Colonic mucosa (tissue), 4 donors: ENCODE data around the gene HTRA3. TPM values are rescaled to one million over a fixed set of nuclear protein-coding genes. Genes with fewer than 3 reads are reported as not detected.
A peak's percentile ranks its signal among the peaks of the same experiment; 100 is the strongest.

Source experiments
- DNase-seq: peaks from one replicate; pipeline ENCODE4 v3.0.0-alpha.2; 2020
- H3K27ac ChIP-seq: fragments of 200-600 bp; one replicate; pipeline ENCODE4 v1.8.0; 2021
- H3K27me3 ChIP-seq: fragments of 200-600 bp; one replicate; pipeline ENCODE4 v1.8.0; 2021
- H3K36me3 ChIP-seq: fragments of 200-600 bp; one replicate; pipeline ENCODE4 v1.8.0; 2021
- H3K4me1 ChIP-seq: fragments of 200-600 bp; one replicate; pipeline ENCODE4 v1.8.0; 2021; ENCODE audit warnings: mild to moderate bottlenecking
- H3K4me3 ChIP-seq: fragments of 200-600 bp; one replicate; pipeline ENCODE4 v1.8.0; 2021
- H3K9ac ChIP-seq, 2 donors: one replicate each; pipeline ENCODE4 v1.7.0; 2013; ENCODE audit warnings: control low read depth in 2 of 2, low read depth in 2 of 2, low read length in 2 of 2
- H3K9me3 ChIP-seq: fragments of 200-600 bp; one replicate; pipeline ENCODE4 v1.8.0; 2021
- intact Hi-C: fragments of 100-400 bp; cut with DNase I; formaldehyde crosslinking; loops from one replicate; pipeline ENCODE4 v1.14.1; 2022
- total RNA-seq, 2 donors: library from RNA; stranded (reverse); fragmentation: NEBNext Ultra II Directional in 1 of 2; extraction: Animal tissue kit (Norgen Biotek cat#: 25700) in 1 of 2; gene quantifications; one replicate each; pipeline ENCODE4 v1.2.1, GENCODE V29; 2021
- TF ChIP-seq, protein P1 (sequence below): fragments of 200-600 bp; IDR thresholded peaks from one replicate; pipeline ENCODE4 v1.8.0; 2022; ENCODE audit warnings: antibody characterized with exemption, mild to moderate bottlenecking
- donor health status: healthy.
- donor health status: DM: no; HTN: no; CAD: no.
- donor health status: DM: no; HTN: no; CAD: no.

The HTRA3 gene
- total RNA-seq, 2 donors from 2014 or later: 1.3 to 5.0 TPM

DNA sequence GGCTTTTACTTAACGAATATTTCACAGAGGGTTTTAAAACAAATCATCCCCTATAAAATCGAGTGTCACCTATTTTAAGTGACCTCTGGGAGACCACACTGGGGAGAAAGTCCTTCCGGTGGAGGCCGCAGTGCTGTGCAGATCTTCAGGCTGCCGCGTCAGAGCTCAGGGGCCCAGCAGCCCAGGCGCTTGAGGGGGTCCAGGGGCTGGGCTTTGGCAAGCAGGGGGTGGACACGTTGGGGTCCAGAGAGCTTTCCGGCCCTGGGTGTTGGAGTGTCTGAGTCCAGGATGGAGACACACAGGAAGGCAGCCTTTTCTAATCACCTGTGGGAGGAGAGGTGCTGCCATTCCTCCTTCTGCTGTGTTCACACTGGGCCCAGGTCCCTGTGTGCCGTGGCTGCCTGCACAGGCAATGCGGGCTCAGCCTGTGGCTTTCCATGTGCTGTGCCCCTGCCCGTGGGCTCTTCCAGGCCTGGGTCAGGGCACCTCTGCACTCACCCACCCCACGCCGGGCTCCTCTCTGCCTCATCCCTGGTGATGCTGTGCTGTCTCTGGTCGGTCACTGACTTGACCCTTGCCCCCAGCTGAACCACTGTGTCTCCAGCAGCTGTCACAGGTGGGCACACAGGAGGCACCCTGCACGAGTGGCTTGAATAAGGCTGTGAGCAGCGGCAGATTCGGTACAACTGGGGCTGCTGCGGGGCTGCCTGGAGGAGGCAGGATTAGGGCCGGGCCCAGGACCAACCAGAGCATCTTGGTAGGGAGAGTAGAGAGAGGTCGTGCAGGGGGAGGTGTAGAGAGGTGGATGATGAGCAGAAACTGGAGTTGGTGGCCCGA lies 10.0 kb downstream of the HTRA3 start:
- H3K9ac ChIP-seq: no peak overlapping the region
- H3K27ac ChIP-seq: no peak overlapping the region
- no peaks in the 10 kb centered on the region for H3K27me3 ChIP-seq
- no peak overlapping the region for H3K4me3 ChIP-seq
- intact Hi-C loops: no loop called here
- no peaks in the 10 kb centered on the region for H3K36me3 ChIP-seq
- H3K9me3 ChIP-seq: no peaks in the 10 kb centered on the region
- H3K4me1 ChIP-seq: no peaks in the 10 kb centered on the region
- no peak for DNase-seq
- TF ChIP-seq, protein P1, sequence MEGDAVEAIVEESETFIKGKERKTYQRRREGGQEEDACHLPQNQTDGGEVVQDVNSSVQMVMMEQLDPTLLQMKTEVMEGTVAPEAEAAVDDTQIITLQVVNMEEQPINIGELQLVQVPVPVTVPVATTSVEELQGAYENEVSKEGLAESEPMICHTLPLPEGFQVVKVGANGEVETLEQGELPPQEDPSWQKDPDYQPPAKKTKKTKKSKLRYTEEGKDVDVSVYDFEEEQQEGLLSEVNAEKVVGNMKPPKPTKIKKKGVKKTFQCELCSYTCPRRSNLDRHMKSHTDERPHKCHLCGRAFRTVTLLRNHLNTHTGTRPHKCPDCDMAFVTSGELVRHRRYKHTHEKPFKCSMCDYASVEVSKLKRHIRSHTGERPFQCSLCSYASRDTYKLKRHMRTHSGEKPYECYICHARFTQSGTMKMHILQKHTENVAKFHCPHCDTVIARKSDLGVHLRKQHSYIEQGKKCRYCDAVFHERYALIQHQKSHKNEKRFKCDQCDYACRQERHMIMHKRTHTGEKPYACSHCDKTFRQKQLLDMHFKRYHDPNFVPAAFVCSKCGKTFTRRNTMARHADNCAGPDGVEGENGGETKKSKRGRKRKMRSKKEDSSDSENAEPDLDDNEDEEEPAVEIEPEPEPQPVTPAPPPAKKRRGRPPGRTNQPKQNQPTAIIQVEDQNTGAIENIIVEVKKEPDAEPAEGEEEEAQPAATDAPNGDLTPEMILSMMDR: no peak

GRCh38 chr4:8280158-8280875 lies 10.8 kb downstream of the HTRA3 start:
- Histone ChIP-seq H3K27ac (no peak overlapping the region), H3K27me3 (no peaks in the 10 kb centered on the region), H3K9ac (no peak overlapping the region), H3K36me3 (no peaks in the 10 kb centered on the region), H3K4me1 (no peaks in the 10 kb centered on the region), H3K4me3 (no peak overlapping the region), H3K9me3 (no peaks in the 10 kb centered on the region)
- DNase-seq: no peak
- intact Hi-C loops: no loop called here
- TF ChIP-seq, protein P1: no peak

DNA sequence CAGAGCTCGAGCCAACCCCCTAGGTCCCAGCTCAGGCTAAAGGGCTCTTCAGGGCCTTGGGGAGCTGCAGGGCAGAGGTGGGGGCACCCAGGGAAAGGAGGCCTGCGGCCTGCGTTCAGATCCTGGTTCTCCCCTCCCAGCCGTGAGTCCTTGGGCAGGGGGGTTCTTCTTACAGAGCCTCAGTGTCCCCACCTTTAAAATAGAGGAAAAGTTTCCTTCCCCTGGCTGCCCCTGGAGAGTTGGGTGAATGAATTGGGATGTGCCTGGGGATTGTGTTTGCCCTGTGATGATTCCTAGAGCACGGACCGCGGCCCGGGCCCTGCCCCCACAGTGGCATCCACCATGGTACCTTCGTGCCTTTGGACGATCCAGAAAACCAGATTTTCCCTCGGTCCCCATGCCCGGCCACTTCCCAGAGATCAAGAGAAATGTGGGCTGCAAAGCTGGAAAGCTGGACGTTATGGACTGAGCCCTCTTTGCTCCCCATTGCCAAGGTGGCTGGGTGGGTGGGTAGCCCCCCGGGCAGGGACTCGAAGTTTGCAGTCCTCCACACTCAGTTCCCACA lies 11.4 kb downstream of the HTRA3 start:
- Histone ChIP-seq H3K36me3 (no peaks in the 10 kb centered on the region), H3K27ac (no peak overlapping the region), H3K27me3 (no peaks in the 10 kb centered on the region), H3K4me3 (no peak overlapping the region), H3K9ac (no peak overlapping the region), H3K4me1 (no peaks in the 10 kb centered on the region), H3K9me3 (no peaks in the 10 kb centered on the region)
- no peak for DNase-seq
- intact Hi-C loops: no loop called here
- TF ChIP-seq, protein P1: no peak

DNA sequence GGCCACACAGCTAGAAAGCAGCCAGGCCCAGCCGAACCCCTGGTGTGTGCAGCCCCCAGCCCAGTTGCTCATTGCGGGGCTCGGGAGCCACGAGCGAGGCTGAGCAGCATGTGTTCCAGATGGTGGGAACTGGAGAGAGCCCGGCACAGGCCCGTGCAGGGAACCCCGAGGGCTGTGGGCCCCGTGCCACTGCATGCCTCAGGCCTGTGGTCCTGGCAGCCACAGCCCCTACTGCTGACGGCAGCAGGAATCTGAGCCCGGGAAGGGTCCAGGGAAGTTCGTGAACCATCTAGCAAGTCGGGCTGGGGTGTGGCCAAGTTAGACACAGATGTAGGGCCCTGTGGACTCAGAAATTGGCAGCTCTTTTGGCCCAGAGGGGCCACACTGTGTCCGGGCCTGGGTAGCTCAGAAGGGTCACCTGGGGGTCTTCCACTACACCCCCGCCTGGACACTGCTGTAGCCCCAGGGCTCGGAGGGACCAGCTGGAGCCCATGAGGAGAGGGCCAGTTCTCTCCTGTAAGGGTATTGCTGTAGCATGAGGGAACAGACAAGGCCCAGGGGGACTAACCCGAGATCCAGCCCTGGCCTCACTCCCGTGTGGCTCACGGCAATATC lies 12.1 kb downstream of the HTRA3 start:
- H3K36me3 ChIP-seq: no peaks in the 10 kb centered on the region
- intact Hi-C loops: no loop called here
- H3K27me3 ChIP-seq: no peaks in the 10 kb centered on the region
- no peak overlapping the region for H3K9ac ChIP-seq
- TF ChIP-seq, protein P1: no peak
- H3K4me1 ChIP-seq: no peaks in the 10 kb centered on the region
- no peak overlapping the region for H3K4me3 ChIP-seq
- no peaks in the 10 kb centered on the region for H3K9me3 ChIP-seq
- DNase-seq: peak; percentile 45
- no peak overlapping the region for H3K27ac ChIP-seq

GRCh38 chr4:8282134-8282641 lies 12.6 kb downstream of the HTRA3 start:
- TF ChIP-seq, protein P1: no peak
- Histone ChIP-seq H3K9me3 (no peaks in the 10 kb centered on the region), H3K9ac (no peak overlapping the region), H3K36me3 (no peaks in the 10 kb centered on the region), H3K4me3 (no peak overlapping the region), H3K4me1 (no peaks in the 10 kb centered on the region), H3K27me3 (no peaks in the 10 kb centered on the region), H3K27ac (no peak overlapping the region)
- intact Hi-C loops: no loop called here
- no peak for DNase-seq
